ENCODE results near the gene MEI1. TPM values are rescaled to one million over a fixed set of nuclear protein-coding genes. Genes with fewer than 3 reads are reported as not detected.

Gene MEI1
- total RNA-seq: 1.3 and 2.0 TPM in 2 replicates

GRCh38 chr22:41699264-41700107 lies at the start of gene MEI1:
Gene MEI1 (plus strand): TSS chr22:41699503. CDS start chr22:41699539, 36 bp downstream.

GRCh38 chr22:41688365-41689211 lies 10.7 kb upstream of the MEI1 start, which contains the start of gene SNU13:
Gene SNU13 (minus strand): TSS chr22:41688867. CDS start chr22:41688796, 71 bp downstream.

GRCh38 chr22:41800348-41801146 lies 101.2 kb downstream of the MEI1 start, which contains the start of gene CCDC134:
Gene CCDC134 (plus strand): TSS chr22:41800679. CDS start chr22:41808891, 8,212 bp downstream.

GRCh38 chr22:41832553-41833368 lies 133.5 kb downstream of the MEI1 start, which contains the start of gene SREBF2:
Gene SREBF2 (plus strand): TSS chr22:41833105. CDS start chr22:41833271, 166 bp downstream.

Other genes with a start within 250 kb of the MEI1 start
- gene PHF5A, start 230.8 kb upstream of the MEI1 start, total RNA-seq: 35.2 and 39.5 TPM in 2 replicates
- 59.6 and 74.5 TPM in 2 replicates for gene ACO2, start 230.4 kb upstream of the MEI1 start, total RNA-seq
- gene POLR3H, start 155.0 kb upstream of the MEI1 start, total RNA-seq: 16.5 and 17.5 TPM in 2 replicates
- gene CSDC2, start 138.5 kb upstream of the MEI1 start, total RNA-seq: 0.49 and 1.3 TPM in 2 replicates
- 44.6 and 50.0 TPM in 2 replicates for gene PMM1, start 109.7 kb upstream of the MEI1 start, total RNA-seq
- 24.1 and 35.7 TPM in 2 replicates for gene DESI1, start 78.5 kb upstream of the MEI1 start, total RNA-seq
- 219 and 247 TPM in 2 replicates for gene XRCC6, start 78.2 kb upstream of the MEI1 start, total RNA-seq
- gene SNU13, start 10.6 kb upstream of the MEI1 start, total RNA-seq: 126 and 164 TPM in 2 replicates
- gene CCDC134, start 101.2 kb downstream of the MEI1 start, total RNA-seq: 4.5 and 11.8 TPM in 2 replicates
- gene SREBF2, start 133.6 kb downstream of the MEI1 start, total RNA-seq: 36.5 and 58.2 TPM in 2 replicates
- not detected in 2 replicates for gene SHISA8, start 215.6 kb downstream of the MEI1 start, total RNA-seq
- not detected in 2 replicates for gene TNFRSF13C, start 227.3 kb downstream of the MEI1 start, total RNA-seq
- gene CENPM, start 247.6 kb downstream of the MEI1 start, total RNA-seq: 3.7 and 9.6 TPM in 2 replicates